B cell (primary cell): ENCODE data around the gene METTL5. TPM values are rescaled to one million over a fixed set of nuclear protein-coding genes. Genes with fewer than 3 reads are reported as not detected.
"Not testable (repeated sequence)": the region's sequence is repeated elsewhere in the genome, so short reads cannot be mapped to it uniquely, and the experiment has no call there.

ENCODE experiments used
- ATAC-seq: fragments of 200-7000 bp; cut with Tn5 transposase; one replicate; pipeline ENCODE4 v1.10.0; 2021; ENCODE audit warnings: low read depth, mild to moderate bottlenecking, moderate number of reproducible peaks, moderate library complexity
- CTCF ChIA-PET: fragments of 350-600 bp; sonication (Branson Sonifier 250); formaldehyde crosslinking; loops from one replicate; lab custom pipeline; 2021; ENCODE audit warnings: antibody characterized with exemption, inconsistent platforms; lab: Charles Lee
- POLR2A ChIA-PET: fragments of 350-600 bp; sonication (Branson Sonifier 250); formaldehyde crosslinking; loops from one replicate; lab custom pipeline; 2021; ENCODE audit warnings: antibody characterized with exemption; lab: Charles Lee
- DNase-seq: peaks from one replicate; pipeline ENCODE4 v3.0.0; 2013
- H2AFZ ChIP-seq: 2 replicates; pipeline ENCODE4 v1.6.1; 2012; ENCODE audit warnings: mild to moderate bottlenecking, low read depth, low read length; ENCODE audit not compliant: insufficient read depth, poor library complexity, severe bottlenecking
- H3K27ac ChIP-seq, 2 donors: 1 replicate in 1 of 2; 2 replicates in 1 of 2; pipeline ENCODE4 v1.5.1; 2012 to 2013; ENCODE audit warnings: low read length in 2 of 2, mild to moderate bottlenecking in 2 of 2, moderate library complexity in 1 of 2
- H3K27me3 ChIP-seq, 4 experiments: fragments of 200-600 bp in 1 of 4; sonication (generic) in 1 of 4; replicated peaks in 1 of 4; 1 replicate in 2 of 4; 2 replicates in 2 of 4; pipeline versions ENCODE4 v1.6.1 to v1.7.0; 2013 to 2016; ENCODE audit warnings: low read length in 3 of 4, mild to moderate bottlenecking in 2 of 4, mixed read lengths in 1 of 4, moderate library complexity in 1 of 4; ENCODE audit not compliant: insufficient read depth in 4 of 4, control insufficient read depth in 3 of 4; ENCODE audit errors: control extremely low read depth in 1 of 4
- H3K36me3 ChIP-seq, 2 experiments: replicated peaks in 1 of 2; 1 replicate in 1 of 2; 2 replicates in 1 of 2; pipeline versions ENCODE4 v1.6.1 to v1.7.1; 2013; ENCODE audit warnings: low read length in 1 of 2; ENCODE audit not compliant: insufficient read depth in 2 of 2, control insufficient read depth in 1 of 2; ENCODE audit errors: control extremely low read depth in 1 of 2, extremely low read depth in 1 of 2
- H3K4me1 ChIP-seq, 2 donors: fragments of 200-600 bp in 1 of 2; sonication (generic) in 1 of 2; 1 replicate in 1 of 2; 2 replicates in 1 of 2; pipeline versions ENCODE4 v1.5.1 to v1.6.1; 2013 to 2017; ENCODE audit warnings: low read length in 2 of 2; ENCODE audit not compliant: control insufficient read depth in 2 of 2, insufficient read depth in 2 of 2
- H3K4me2 ChIP-seq: replicated peaks from 2 replicates; pipeline ENCODE3; 2012; ENCODE audit warnings: mild to moderate bottlenecking, low read depth, low read length; ENCODE audit not compliant: poor library complexity, severe bottlenecking
- H3K4me3 ChIP-seq, 5 experiments: fragments of 200-600 bp in 1 of 5; sonication (generic) in 1 of 5; 1 replicate in 3 of 5; 2 replicates in 2 of 5; pipeline versions ENCODE4 v1.5.1 to v1.7.0; 2011 to 2016; ENCODE audit warnings: low read length in 4 of 5, mild to moderate bottlenecking in 4 of 5, low read depth in 2 of 5, control low read depth in 1 of 5, moderate library complexity in 1 of 5; ENCODE audit not compliant: insufficient read depth in 1 of 5; ENCODE audit errors: control extremely low read depth in 1 of 5, extremely low read depth in 1 of 5
- H3K79me2 ChIP-seq: fragments of 200-600 bp; sonication (generic); one replicate; pipeline ENCODE4 v1.6.0; 2016; ENCODE audit warnings: low read length; ENCODE audit not compliant: control insufficient read depth, insufficient read depth
- H3K9ac ChIP-seq: fragments of 200-600 bp; sonication (generic); 2 replicates; pipeline ENCODE4 v1.6.1; 2017; ENCODE audit warnings: mild to moderate bottlenecking, low read length, moderate library complexity
- H3K9me3 ChIP-seq, 3 donors: one replicate each; pipeline versions ENCODE4 v1.6.1 to v1.7.1; 2013; ENCODE audit warnings: low read length in 2 of 3; ENCODE audit not compliant: control insufficient read depth in 2 of 3, insufficient read depth in 1 of 3; ENCODE audit errors: control extremely low read depth in 1 of 3
- H4K20me1 ChIP-seq: 2 replicates; pipeline ENCODE4 v1.6.0; 2012; ENCODE audit warnings: mild to moderate bottlenecking, low read length; ENCODE audit not compliant: insufficient read depth, control insufficient read depth, poor library complexity, severe bottlenecking
- H3K27ac Mint-ChIP-seq: one replicate; pipeline ENCODE4 v1.8.0; 2021; ENCODE audit warnings: mixed read lengths
- H3K27me3 Mint-ChIP-seq: one replicate; pipeline ENCODE4 v1.8.0; 2021; ENCODE audit warnings: mixed read lengths
- H3K4me1 Mint-ChIP-seq: one replicate; pipeline ENCODE4 v1.8.0; 2021; ENCODE audit warnings: mixed read lengths
- H3K4me3 Mint-ChIP-seq: one replicate; pipeline ENCODE4 v1.8.0; 2021; ENCODE audit warnings: mixed read lengths
- H3K9me3 Mint-ChIP-seq: one replicate; pipeline ENCODE4 v1.8.0; 2022; ENCODE audit warnings: mixed read lengths; ENCODE audit not compliant: insufficient read depth
- CTCF ChIP-seq: fragments of 200-600 bp; IDR thresholded peaks from one replicate; pipeline ENCODE4 v1.8.0; 2022; ENCODE audit warnings: antibody characterized with exemption, mild to moderate bottlenecking
- EZH2 ChIP-seq: IDR thresholded peaks from 2 replicates; pipeline ENCODE4 v1.6.1; 2012; ENCODE audit warnings: borderline replicate concordance, low read depth, mild to moderate bottlenecking, moderate library complexity, low read length; ENCODE audit not compliant: insufficient read depth, poor library complexity, severe bottlenecking
- WGBS: methylation state at CpG from one replicate; pipeline ENCODE4 v1.1.5; 2013; ENCODE audit warnings: missing lambda C conversion rate; ENCODE audit not compliant: insufficient coverage; 5-methylcytosine and 5-hydroxymethylcytosine counted together
- intact Hi-C: fragments of 100-400 bp; cut with micrococcal nuclease; formaldehyde crosslinking; loops from one replicate; pipeline ENCODE4 v1.10.0; 2022
- polyA plus RNA-seq: library from polyadenylated mRNA; depleted of rRNA; stranded (reverse); fragments of >200 nt; gene quantifications from 2 replicates; pipeline ENCODE4 v1.2.3, GENCODE V29; 2012
- total RNA-seq, 2 donors: library from RNA; stranded (reverse); fragments of 120-200 nt in 1 of 2; gene quantifications; 1 replicate in 1 of 2; 2 replicates in 1 of 2; pipeline versions ENCODE4 v1.2.3 to v1.2.4, GENCODE V29; 2013 to 2022

Gene METTL5
- total and polyA plus RNA-seq, 2 donors (not counting 1 experiment from before 2014, with no cell fraction given): 12.7 to 36.4 TPM

GRCh38 chr2:169860149-169860548, 35.4 kb upstream of the METTL5 start:
- Histone ChIP-seq H3K79me2 (peaks cover 67% of the 10 kb centered on the region), H3K4me1 (no peaks in the 10 kb centered on the region), H3K4me3 (no peak overlapping the region), H3K27me3 (no peaks in the 10 kb centered on the region), H3K27ac (no peak overlapping the region), H3K9ac (no peak overlapping the region), H2AFZ (no peak overlapping the region), H4K20me1 (peaks cover 29% of the 10 kb centered on the region), H3K4me2 (no peak overlapping the region), H3K36me3 (no peaks in the 10 kb centered on the region), H3K9me3 (peaks cover 0 to 12% (median 0%) of the 10 kb centered on the region in 3 donors)
- 100% methylated on average over 3 of the region's 4 CpGs for WGBS
- no peaks in the 10 kb centered on the region for H3K9me3 Mint-ChIP-seq
- no peak overlapping the region for H3K27ac Mint-ChIP-seq
- intact Hi-C loops: no loop called here
- H3K27me3 Mint-ChIP-seq: no peaks in the 10 kb centered on the region
- TF ChIP-seq EZH2 (no peak), CTCF (no peak)
- ATAC-seq: no peak
- peaks cover 14% of the 10 kb centered on the region for H3K4me1 Mint-ChIP-seq
- CTCF ChIA-PET: no interaction called here
- DNase-seq: no peak
- POLR2A ChIA-PET: no interaction called here
- no peak overlapping the region for H3K4me3 Mint-ChIP-seq

GRCh38 chr2:169859423-169859822, 34.7 kb upstream of the METTL5 start:
- WGBS: 94% methylated on average over 3 of the region's 4 CpGs
- intact Hi-C loops: no loop called here
- Mint-ChIP-seq H3K9me3 (no peaks in the 10 kb centered on the region), H3K27me3 (no peaks in the 10 kb centered on the region), H3K4me3 (no peak overlapping the region), H3K4me1 (peaks cover 14% of the 10 kb centered on the region), H3K27ac (no peak overlapping the region)
- H3K27ac ChIP-seq: no peak overlapping the region
- ATAC-seq (no peak), DNase-seq (no peak)
- H4K20me1 ChIP-seq: peaks cover 29% of the 10 kb centered on the region
- ChIA-PET CTCF (no interaction called here), POLR2A (no interaction called here)
- TF ChIP-seq EZH2: no peak
- no peak for TF ChIP-seq CTCF
- H3K9ac ChIP-seq: no peak overlapping the region
- no peaks in the 10 kb centered on the region for H3K4me1 ChIP-seq
- H3K4me3 ChIP-seq: no peak overlapping the region
- no peak overlapping the region for H2AFZ ChIP-seq
- no peak overlapping the region for H3K4me2 ChIP-seq
- H3K9me3 ChIP-seq: peaks cover 0 to 12% (median 0%) of the 10 kb centered on the region in 3 donors
- peaks cover 65% of the 10 kb centered on the region for H3K79me2 ChIP-seq
- no peaks in the 10 kb centered on the region for H3K36me3 ChIP-seq
- no peaks in the 10 kb centered on the region for H3K27me3 ChIP-seq

GRCh38 chr2:169855281-169856258, 30.9 kb upstream of the METTL5 start:
- Histone ChIP-seq H3K79me2 (peaks cover 34% of the 10 kb centered on the region), H3K9me3 (peaks cover 0 to 16% (median 0%) of the 10 kb centered on the region in 3 donors)
- POLR2A ChIA-PET, H3K4me3 ChIP-seq, H3K4me3 Mint-ChIP-seq, ATAC-seq, H3K9me3 Mint-ChIP-seq, H3K9ac ChIP-seq, H3K27me3 Mint-ChIP-seq, H2AFZ ChIP-seq, H3K4me2 ChIP-seq, H3K4me1 ChIP-seq, H4K20me1 ChIP-seq, H3K27me3 ChIP-seq, DNase-seq, H3K27ac ChIP-seq, H3K36me3 ChIP-seq, intact Hi-C loops, H3K27ac Mint-ChIP-seq, CTCF ChIA-PET: not testable (repeated sequence)
- H3K4me1 Mint-ChIP-seq: peaks cover 19% of the 10 kb centered on the region
- WGBS: 99% methylated on average over 13 of the region's 42 CpGs
